HG03469 (cell line): Measurements from ENCODE around the gene BHLHA15.
"Not testable (repeated sequence)": the region's sequence is repeated elsewhere in the genome, so short reads cannot be mapped to it uniquely, and the experiment has no call there.

Experiments used
- ATAC-seq: cut with Tn5 transposase; IDR thresholded peaks from one replicate; pipeline ENCODE4 v1.9.1; 2021; ENCODE audit warnings: mild to moderate bottlenecking, moderate library complexity, moderate number of reproducible peaks; ENCODE audit not compliant: unreplicated experiment

Gene BHLHA15

GRCh38 chr7:98206451-98207330, 4.5 kb upstream of the BHLHA15 start:
- no peak for ATAC-seq

DNA sequence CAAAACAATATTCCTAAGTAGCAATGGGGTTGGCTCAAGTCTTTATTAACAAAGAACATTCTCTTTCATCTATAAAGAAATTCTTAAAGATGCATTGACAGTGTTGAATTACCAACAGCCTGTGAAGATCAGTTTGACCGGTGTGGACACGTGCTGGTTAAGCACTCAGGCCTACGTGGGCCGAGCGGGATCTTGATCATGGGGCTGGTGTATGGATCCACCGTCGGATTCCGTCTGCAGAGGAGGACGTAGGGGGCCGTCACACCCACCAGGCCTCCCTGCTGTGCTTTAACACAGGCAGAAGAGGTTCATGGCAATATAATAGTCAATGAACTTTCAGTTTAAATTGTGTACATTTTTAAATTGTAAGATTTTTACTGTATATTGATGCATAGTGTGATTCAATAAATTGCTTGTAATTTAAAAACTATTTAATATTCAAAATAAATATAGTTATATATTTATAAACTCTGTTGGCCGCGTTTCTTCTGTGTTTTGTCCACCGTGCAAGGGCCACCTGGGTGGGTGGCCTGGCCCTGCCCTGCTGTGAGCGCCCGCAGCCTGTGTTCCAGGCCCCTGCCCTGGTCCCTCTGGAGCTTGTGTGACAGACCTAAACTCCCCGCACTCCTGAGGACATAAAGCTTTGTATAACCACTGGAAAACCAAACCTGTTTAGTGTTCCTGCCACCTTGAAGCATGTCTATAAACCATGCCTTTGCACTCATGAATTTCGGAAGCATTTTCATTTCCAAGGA, 1.9 kb upstream of the BHLHA15 start:
- no peak for ATAC-seq

DNA sequence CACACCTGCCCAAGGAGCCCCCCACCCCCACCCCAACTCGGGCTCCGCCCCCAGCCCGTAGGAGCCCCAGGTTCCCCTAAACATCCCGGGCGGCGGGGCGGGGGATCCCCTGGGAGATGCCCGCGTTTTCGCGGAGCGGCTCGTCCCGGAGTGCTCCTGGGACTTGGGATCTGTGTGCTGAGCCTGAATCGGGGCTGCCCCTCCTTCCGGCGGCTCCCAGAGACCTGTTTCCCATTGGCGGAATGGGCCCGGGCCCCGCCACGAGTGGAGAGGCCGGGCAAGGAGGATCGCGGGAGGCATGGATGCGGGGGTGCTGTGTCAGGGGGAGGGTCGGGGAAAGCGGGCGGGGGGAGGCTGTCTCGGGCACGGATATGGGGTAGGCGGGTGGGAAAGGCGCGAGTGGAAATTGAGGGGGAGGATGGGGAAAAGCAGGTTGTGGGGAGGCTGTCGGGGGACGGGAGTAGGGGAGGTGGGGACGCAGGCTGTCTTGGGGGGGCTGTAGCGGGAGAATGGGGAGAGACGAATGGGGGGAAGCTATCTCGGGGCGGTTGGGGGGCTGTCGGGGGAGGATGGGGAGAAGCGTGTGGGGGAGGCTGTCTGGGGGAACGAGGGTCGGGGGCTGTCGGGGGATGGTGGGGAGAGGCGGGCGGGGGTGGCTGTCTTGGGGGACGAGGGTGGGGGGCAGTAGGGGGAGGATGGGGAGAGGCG, 572 bp upstream of the BHLHA15 start:
- ATAC-seq, result no peak

- ATAC-seq, result no peak
Measured at GRCh38 chr7:98211676-98212531, 665 bp downstream of the BHLHA15 start.

GRCh38 chr7:98212532-98213041, 1.3 kb downstream of the BHLHA15 start:
- no peak for ATAC-seq

- ATAC-seq, result no peak
Measured at GRCh38 chr7:98213296-98213887, 2.2 kb downstream of the BHLHA15 start.

- no peak for ATAC-seq
Measured at GRCh38 chr7:98213888-98214810, 2.9 kb downstream of the BHLHA15 start.

GRCh38 chr7:98214811-98215321, 3.6 kb downstream of the BHLHA15 start:
- no peak for ATAC-seq

- no peak for ATAC-seq
Measured at GRCh38 chr7:98215561-98216495, 4.6 kb downstream of the BHLHA15 start.

DNA sequence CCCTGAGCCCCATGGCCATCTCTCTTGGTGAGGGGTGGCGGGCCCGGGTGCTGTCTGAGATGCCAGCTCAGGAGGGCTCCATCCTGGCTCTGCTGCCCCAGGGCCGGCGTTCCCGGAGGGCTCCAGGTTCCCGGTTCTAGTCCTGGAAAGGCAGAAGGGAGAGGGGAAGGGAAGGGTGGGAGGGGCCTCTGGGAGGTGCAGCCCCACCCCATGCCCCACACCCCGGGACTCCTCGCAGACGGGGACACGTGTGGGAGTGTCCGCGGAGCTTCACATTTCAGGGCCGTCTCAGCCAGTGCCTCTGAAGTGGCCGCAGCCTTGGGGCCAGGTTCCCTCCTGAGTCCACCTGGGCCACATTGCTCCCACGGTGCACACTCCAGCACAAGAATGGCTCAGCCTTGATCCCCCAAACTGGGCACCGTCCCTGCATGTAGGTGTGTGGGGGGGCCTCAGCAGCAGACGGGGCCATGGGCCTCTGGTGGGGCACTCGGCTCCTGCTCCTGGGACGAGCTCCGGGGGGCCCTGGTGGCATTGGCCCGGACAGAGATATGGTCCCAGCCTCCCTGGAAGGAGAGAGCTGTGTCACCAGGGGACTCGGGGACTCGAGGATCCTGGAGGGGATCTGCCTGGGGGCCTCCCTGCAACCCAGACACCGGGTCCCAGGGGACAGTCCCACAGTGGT, 5.8 kb downstream of the BHLHA15 start:
- ATAC-seq, result no peak

GRCh38 chr7:98217623-98218582, 6.7 kb downstream of the BHLHA15 start:
- no peak for ATAC-seq

- ATAC-seq, result not testable (repeated sequence)
Measured at GRCh38 chr7:98219382-98219781, 8.1 kb downstream of the BHLHA15 start.

DNA sequence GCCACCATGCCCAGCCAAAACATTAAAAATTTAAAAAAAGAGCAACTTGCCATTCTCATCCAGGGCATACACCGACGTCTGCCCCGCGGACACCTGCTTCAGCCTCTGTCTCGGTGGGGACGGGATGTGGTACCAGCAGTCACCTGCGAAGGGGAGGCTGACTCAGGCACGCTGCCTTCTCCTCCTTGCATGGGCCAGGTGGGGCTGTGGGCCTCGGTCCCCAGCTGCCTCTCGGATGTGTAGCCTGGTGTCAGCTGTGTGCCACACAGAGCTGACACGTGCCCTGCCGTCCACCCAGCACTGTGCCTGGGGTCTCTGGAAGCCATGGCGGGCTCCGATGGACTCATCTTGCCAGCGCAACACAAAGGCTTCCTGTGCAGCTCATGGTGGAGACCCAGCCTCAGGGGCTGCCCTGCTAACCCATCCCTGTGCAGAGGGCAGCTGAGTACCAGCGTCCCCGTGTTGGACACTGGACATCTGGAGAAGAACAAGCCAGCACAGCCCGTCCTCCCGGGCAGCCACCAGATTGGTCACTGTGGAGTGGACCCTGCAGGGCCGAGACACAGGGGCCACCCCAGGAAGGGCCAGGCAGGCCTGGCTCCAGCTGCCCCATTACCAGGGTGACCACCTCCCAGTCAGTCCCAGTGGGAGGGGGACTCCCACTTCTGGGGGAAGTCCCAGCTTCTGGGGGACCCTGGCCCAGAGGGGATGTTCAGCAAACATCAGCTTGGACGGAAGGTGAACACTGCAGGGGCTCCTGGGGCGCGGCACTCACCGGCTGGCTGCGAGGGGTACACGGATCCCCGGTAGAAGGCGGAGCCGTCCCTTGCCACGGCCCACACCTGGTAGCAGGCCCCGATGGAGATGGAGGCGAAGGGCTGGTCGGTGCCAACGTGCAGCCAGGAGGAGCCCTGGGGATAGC, 10.6 kb downstream of the BHLHA15 start:
- no peak for ATAC-seq

DNA sequence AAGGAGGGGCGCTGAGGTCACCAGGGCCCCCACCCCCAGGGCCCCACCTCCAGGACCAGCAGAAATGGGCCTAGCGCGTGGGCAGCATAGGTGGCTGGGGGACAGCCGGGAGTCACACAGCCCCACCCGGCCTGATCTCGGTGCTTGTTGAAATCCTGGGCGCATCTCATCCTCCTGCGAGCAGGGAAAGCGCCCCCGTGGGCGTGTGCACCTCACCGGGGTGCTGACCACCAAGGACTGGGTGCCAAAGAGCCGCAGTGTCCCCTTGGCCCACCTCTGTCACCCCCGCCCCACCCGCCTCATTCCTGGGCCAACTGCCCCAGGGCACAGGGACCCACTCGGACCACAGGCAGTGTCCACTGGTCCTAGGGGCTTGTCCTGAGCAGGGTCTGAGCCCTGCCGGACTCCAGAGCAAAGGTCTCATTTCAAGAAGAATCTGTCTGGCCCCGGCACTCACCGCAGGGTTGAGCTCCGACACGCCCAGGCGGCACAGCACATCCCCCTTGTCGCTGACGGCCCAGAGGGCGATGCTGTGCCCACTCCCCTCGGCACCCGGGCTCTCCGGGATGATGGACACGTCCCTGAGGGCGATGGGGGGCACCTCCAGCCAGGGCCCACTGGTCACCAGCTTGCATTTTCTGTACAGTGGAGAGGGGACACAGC, 11.4 kb downstream of the BHLHA15 start:
- ATAC-seq, result no peak
